ENCODE data around the gene HK3. TPM values are rescaled to one million over a fixed set of nuclear protein-coding genes. Genes with fewer than 3 reads are reported as not detected.

The HK3 gene
- total RNA-seq, 1 experiment from 2014 or later: not detected

GRCh38 chr5:176889321-176890280 is 9.5 kb downstream of the HK3 start:
- no peak for DNase-seq (ENCODE audit: low read depth, low spot score)
- in situ Hi-C loops (cut with HindIII; ENCODE audit: low pct_unique_long_range_greater_than_20kb, low sequenced_read_pairs): no loop called here

GRCh38 chr5:176888865-176889165 is 10.3 kb downstream of the HK3 start:
- in situ Hi-C loops (cut with HindIII; ENCODE audit: low pct_unique_long_range_greater_than_20kb, low sequenced_read_pairs): no loop called here

DNA sequence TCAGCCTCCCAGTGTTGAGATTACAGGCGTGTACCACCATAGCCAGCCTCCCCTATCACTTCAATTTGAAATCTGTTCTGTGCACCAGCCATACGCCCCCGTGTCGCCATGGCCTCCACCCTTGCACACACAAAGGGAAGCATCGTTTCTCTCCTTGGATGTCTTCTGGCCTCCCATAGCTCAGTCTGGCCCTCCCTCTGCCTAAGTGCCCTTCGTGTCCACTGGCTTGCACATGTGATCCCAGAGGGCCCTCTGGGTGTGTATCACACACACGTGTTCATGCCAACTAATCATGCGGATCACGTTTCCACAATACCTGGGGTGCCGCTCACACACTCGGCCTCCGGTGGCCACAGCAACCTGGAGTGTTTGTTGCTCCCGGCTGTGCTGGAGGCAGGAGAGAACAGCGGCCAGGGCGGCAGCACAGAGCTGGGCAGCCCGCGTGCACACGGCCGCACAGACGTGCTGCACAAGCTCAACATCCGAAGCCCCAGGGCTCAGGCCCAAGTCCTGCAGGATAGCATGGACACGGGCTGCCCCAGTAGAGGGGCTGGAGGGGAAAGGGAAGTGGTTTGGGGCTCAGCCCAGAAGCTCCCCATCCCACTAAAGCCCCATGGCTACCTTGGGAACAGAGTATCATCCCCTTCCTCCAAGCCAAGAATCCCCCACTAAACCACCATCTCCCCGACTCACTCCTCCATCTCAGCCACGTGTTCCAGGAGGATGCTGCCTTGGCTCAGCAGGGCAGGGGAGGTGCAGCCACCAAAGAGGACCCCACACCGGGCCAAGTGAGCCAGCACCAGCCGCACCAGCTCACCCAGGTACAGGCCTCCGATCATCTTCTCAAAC is 10.9 kb downstream of the HK3 start:
- DNase-seq (ENCODE audit: low read depth, low spot score): no peak
- in situ Hi-C loops (cut with HindIII; ENCODE audit: low pct_unique_long_range_greater_than_20kb, low sequenced_read_pairs): no loop called here

More at GRCh38 chr5:176888865-176889165, 10.3 kb downstream of the HK3 start:
- no peak for DNase-seq (ENCODE audit: low read depth, low spot score)

DNA sequence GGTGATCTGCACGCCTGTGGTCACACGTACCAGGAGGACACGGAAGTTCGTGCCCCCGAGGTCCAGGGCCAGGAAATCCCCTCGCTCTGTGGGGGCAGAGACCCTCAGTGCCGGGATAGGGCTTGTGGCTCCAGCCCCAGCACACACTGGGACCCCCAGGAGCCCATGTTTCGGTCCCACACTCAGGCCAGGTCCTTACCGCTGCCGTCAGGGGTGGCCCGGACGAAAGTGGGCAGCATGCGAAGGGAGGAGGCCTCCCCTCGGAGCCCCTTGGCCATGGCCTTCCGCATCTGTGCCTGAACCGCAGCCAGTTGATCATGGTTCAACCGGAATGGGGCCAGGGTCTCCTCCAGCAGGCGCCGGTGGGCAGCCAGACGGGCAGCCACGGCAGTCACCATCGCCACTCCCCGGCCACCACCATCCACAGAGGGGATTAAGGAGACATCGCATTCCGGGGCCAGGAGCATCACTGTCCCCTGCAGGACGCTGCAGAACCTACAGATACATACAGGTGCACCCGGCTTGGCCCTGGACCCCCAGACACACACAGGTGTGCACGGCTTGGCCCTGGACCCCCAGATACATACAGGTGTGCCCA is 11.8 kb downstream of the HK3 start:
- DNase-seq (ENCODE audit: low read depth, low spot score): no peak

DNA sequence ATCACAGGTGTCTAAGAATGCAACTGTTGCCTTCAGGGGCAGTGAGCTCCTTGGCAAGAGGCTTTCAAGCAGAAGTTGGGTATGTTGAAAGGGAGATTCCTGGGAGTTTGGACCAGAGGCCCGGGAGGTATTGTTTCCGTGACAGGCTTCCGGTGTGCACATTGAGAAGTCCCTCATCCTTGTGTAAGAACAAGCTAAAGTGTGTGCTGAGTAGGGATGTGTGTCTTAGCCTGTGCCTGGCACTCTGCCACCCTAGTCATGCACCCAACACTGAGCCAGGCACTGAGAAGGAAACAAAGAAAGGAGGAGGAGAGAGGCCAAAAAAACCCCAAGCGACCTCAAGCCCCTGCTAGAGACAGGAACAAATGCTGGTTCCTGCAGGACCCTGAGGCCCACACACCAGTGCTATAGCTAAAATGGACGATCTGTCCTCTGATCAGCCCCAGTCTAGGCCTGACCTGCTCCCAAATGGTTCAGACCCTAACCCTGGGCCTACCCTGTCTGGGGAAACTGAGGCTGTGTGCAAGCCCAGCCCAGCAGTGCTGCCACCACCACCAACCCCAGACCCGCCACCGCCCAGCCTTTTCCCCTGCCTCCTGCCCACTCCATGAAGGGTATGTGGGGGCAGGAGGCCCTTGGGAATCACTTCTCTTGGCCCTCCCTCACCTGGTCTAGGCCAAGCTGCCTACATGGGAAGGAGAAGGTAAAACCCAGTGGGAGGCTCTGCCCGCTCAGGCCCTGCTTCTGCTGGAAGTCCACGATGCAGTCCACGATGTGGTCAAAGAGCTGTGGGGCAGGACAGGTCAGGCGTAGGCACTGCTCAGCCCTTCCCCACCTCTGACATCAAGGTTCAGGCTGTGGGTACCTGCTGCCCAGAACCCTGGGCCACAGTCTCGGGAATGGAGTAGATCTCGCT is 12.6 kb downstream of the HK3 start:
- DNase-seq (ENCODE audit: low read depth, low spot score): no peak
- in situ Hi-C loops (cut with HindIII; ENCODE audit: low pct_unique_long_range_greater_than_20kb, low sequenced_read_pairs): no loop called here

More for the DNA sequence above, 11.8 kb downstream of the HK3 start:
- in situ Hi-C loops (cut with HindIII; ENCODE audit: low pct_unique_long_range_greater_than_20kb, low sequenced_read_pairs): no loop called here

DNA sequence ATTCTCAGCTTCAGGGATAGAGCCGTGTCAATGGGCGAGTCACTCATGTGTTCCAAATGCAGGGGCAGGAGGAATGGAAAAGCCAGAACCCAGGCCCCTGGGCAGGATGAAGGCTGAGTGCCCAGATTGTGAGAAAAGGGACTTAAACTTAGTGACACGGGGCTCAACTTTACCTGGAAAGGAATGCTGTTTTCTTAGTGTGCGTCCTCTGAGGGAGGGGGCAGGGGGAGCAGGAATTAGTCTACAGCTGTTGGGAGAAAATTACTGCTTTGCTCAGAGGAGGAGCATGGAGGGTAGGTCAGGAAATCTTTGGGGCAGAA is 14.6 kb downstream of the HK3 start:
- in situ Hi-C loops (cut with HindIII; ENCODE audit: low pct_unique_long_range_greater_than_20kb, low sequenced_read_pairs): no loop called here
- DNase-seq (ENCODE audit: low read depth, low spot score): no peak

- in situ Hi-C loops (cut with HindIII; ENCODE audit: low pct_unique_long_range_greater_than_20kb, low sequenced_read_pairs): no loop called here
- DNase-seq (ENCODE audit: low read depth, low spot score): no peak
These were observed 15.2 kb downstream of the HK3 start for GRCh38 chr5:176883700-176884570.

DNA sequence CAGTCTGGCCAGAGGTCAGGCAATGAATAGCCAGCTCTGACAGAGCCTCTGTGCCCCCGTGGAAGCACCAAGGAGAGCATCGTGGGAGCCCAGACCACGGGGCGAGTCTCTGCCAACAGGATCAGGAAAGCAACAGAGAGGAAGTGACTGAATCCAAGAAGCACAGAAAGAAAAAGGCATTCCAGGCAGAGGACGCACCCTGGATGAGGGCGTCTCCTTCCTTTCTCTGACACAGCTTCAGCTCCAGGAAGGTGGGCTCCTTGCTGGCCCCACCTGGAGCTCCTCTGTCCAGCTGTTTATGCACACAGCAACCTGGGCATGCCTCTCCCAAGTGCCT is 16.6 kb downstream of the HK3 start:
- no peak for DNase-seq (ENCODE audit: low read depth, low spot score)
- in situ Hi-C loops (cut with HindIII; ENCODE audit: low pct_unique_long_range_greater_than_20kb, low sequenced_read_pairs): no loop called here

GRCh38 chr5:176881816-176882566 is 17.2 kb downstream of the HK3 start:
- in situ Hi-C loops (cut with HindIII; ENCODE audit: low pct_unique_long_range_greater_than_20kb, low sequenced_read_pairs): no loop called here
- no peak for DNase-seq (ENCODE audit: low read depth, low spot score)

GRCh38 chr5:176881021-176881749 is 18.0 kb downstream of the HK3 start:
- in situ Hi-C loops (cut with HindIII; ENCODE audit: low pct_unique_long_range_greater_than_20kb, low sequenced_read_pairs): no loop called here
- no peak for DNase-seq (ENCODE audit: low read depth, low spot score)

- in situ Hi-C loops (cut with HindIII; ENCODE audit: low pct_unique_long_range_greater_than_20kb, low sequenced_read_pairs): no loop called here
These were observed 18.7 kb downstream of the HK3 start for GRCh38 chr5:176880366-176881020.

DNA sequence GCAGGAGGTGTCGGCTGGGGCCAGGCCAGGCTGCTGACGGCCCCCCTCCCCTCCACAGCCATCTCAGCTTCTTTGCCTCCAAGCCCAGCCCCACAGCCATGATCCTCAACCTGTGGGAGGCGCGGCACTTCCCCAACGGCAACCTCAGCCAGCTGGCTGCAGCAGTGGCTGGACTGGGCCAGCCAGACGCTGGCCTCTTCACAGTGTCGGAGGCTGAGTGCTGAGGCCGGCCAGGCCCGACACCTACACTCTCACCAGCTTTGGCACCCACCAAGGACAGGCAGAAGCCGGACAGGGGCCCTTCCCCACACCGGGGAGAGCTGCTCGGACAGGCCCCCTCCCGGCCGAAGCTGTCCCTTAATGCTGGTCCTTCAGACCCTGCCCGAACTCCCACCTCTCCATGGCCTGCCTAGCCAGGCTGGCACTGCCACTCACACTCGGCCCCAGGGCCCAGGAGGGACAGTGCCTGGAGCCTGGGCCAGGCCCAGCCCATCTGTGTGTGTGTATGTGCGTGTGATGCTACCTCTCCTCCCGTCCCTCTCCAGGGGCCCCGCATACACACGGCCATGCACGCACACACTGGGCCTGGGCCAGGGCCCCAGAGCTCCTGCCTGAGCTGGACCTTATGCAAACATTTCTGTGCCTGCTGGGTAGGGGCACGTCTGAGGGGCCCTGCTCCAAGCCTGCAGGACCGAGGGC is 19.3 kb downstream of the HK3 start:
- in situ Hi-C loops (cut with HindIII; ENCODE audit: low pct_unique_long_range_greater_than_20kb, low sequenced_read_pairs): no loop called here
- DNase-seq (ENCODE audit: low read depth, low spot score): no peak

More at GRCh38 chr5:176880366-176881020, 18.7 kb downstream of the HK3 start:
- DNase-seq (ENCODE audit: low read depth, low spot score): no peak

DNA sequence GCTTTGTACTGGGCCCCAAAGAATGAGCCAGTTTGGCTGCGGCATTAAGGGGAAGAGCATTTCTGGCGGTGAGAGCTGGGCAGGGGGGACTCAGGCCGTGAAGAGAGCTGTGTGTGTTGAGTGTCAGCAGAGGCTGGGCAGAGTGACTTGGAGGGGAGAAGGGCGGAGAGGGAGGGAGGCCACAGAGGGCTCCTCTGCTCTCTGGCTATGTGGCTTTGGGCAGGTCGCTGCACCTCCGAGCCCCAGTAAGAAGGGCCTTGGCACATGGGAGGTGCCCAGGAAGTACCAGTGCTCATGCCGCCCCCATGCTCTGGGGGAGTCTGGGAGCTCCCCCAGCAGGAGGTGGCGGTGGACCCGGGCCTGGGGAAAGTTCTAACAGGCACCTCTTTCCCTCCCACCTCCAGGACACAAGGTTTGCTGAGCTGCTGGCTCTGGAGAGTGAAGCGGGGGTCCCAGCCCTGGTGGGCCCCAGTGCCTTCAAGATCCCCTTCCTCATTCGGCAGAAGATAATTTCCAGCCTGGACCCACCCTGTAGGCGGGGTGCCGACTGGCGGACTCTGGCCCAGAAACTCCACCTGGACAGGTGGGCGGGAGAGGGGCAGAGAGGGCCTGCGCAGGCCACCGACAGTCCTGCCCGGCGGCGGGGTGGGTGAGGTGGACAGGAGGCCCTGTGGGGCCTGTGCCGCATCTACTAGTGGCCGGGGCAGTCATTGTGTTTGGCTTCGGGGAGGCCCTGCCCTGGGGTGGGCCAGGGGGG is 20.1 kb downstream of the HK3 start:
- no peak for DNase-seq (ENCODE audit: low read depth, low spot score)
- in situ Hi-C loops (cut with HindIII; ENCODE audit: low pct_unique_long_range_greater_than_20kb, low sequenced_read_pairs): no loop called here

DNA sequence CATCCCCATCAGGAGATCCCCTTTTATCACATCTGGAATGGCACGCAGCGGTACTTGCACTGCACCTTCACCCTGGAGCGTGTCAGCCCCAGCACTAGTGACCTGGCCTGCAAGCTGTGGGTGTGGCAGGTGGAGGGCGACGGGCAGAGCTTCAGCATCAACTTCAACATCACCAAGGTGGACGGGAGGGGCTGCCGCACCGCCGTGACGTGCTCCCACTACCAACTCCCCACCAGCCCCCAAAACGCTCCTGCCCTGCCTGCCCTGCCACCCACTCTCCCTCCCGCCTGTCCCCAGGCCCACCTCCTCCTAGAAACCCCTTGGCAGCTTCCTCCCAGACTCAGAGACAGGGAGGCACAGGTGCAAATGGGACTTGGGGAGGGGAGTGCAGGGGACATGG is 20.7 kb downstream of the HK3 start:
- no peak for DNase-seq (ENCODE audit: low read depth, low spot score)
- in situ Hi-C loops (cut with HindIII; ENCODE audit: low pct_unique_long_range_greater_than_20kb, low sequenced_read_pairs): no loop called here
